ENCODE data around the gene BHLHA9. TPM values are rescaled to one million over a fixed set of nuclear protein-coding genes. Genes with fewer than 3 reads are reported as not detected.

The BHLHA9 gene
- total and polyA plus RNA-seq, 2 experiments from 2014 or later, result not detected

DNA sequence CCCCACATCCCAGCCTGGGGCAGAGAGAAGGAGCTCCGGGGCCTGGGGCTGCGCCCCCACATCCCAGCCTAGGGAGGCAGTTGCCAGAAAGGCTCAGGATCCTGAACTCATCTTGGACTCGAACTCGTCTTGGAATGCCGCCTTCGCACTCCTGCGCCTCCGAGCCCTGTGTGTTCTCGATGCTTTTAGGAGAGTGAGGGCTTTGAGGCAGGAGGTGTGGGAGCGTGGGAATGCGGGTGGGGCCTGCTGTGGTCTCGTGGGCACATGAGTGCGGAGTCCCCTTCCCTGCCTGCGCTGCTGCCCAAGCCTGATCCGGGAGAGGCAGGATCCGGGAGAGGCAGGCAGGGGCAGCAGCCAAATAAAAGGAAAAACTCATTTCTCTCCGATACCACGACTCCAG lies 1.2 kb downstream of the BHLHA9 start:
- Histone ChIP-seq H3K9me2 (replicated peaks; ENCODE audit: insufficient read depth) (no peaks in the 10 kb centered on the region), H3K4me1 (ENCODE audit: insufficient read depth) (no peaks in the 10 kb centered on the region), H3K79me2 (no peaks in the 10 kb centered on the region), H3K4me2 (no peak overlapping the region), H3K36me3 (replicated peaks; ENCODE audit: insufficient read depth, low read depth) (no peaks in the 10 kb centered on the region), H3K27me3 (no peaks in the 10 kb centered on the region), H3K9me3 (ENCODE audit: low read depth) (no peaks in the 10 kb centered on the region), H3K4me3 (no peak overlapping the region), H2AFZ (no peak overlapping the region), H4K20me1 (ENCODE audit: insufficient read depth, poor library complexity, severe bottlenecking) (no peaks in the 10 kb centered on the region), H3K27ac (no peak overlapping the region)
- DNase-seq (ENCODE audit: low spot score), result no peak
- TF ChIP-seq EZH2 (IDR thresholded peaks at IDR 0.05; ENCODE audit: borderline replicate concordance), result no peak
- TF ChIP-seq, protein P1, sequence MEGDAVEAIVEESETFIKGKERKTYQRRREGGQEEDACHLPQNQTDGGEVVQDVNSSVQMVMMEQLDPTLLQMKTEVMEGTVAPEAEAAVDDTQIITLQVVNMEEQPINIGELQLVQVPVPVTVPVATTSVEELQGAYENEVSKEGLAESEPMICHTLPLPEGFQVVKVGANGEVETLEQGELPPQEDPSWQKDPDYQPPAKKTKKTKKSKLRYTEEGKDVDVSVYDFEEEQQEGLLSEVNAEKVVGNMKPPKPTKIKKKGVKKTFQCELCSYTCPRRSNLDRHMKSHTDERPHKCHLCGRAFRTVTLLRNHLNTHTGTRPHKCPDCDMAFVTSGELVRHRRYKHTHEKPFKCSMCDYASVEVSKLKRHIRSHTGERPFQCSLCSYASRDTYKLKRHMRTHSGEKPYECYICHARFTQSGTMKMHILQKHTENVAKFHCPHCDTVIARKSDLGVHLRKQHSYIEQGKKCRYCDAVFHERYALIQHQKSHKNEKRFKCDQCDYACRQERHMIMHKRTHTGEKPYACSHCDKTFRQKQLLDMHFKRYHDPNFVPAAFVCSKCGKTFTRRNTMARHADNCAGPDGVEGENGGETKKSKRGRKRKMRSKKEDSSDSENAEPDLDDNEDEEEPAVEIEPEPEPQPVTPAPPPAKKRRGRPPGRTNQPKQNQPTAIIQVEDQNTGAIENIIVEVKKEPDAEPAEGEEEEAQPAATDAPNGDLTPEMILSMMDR (IDR thresholded peaks at IDR 0.05; ENCODE audit: poor library complexity), result no peak
- no peak for TF ChIP-seq EZH2phosphoT487 (IDR thresholded peaks at IDR 0.05; ENCODE audit: low read depth, severe bottlenecking, unreplicated experiment)
- WGBS (ENCODE audit: low lambda C conversion rate, missing lambda C conversion rate), result 86% methylated on average over 18 of the region's 18 CpGs

DNA sequence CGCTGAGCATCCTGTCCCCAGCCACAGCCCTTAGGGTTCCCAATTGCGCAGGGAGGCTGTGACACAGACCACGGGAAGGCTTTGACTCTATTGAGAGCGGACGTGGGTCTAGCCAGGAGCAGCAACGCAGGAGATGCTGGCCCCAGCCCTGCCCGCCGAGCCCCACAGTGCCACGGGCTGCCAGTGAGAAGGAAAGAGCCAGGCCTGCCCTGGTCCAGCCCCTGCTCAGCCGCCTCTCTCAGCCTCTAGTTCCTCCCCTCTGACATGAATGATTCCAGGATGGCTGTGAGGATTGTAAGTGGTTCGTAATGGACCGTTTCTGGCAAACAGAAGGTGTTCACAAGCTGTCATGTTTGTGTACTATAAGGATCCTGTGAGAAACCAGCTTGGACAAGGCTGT lies 2.5 kb downstream of the BHLHA9 start:
- Histone ChIP-seq H3K4me2 (no peak overlapping the region), H3K27ac (no peak overlapping the region), H3K79me2 (no peaks in the 10 kb centered on the region), H4K20me1 (ENCODE audit: insufficient read depth, poor library complexity, severe bottlenecking) (no peaks in the 10 kb centered on the region), H3K36me3 (replicated peaks; ENCODE audit: insufficient read depth, low read depth) (no peaks in the 10 kb centered on the region), H2AFZ (no peak overlapping the region), H3K9me3 (ENCODE audit: low read depth) (no peaks in the 10 kb centered on the region), H3K27me3 (no peaks in the 10 kb centered on the region), H3K4me3 (no peak overlapping the region), H3K9me2 (replicated peaks; ENCODE audit: insufficient read depth) (no peaks in the 10 kb centered on the region), H3K4me1 (ENCODE audit: insufficient read depth) (no peaks in the 10 kb centered on the region)
- TF ChIP-seq, protein P1 (IDR thresholded peaks at IDR 0.05; ENCODE audit: poor library complexity), result no peak
- no peak for TF ChIP-seq EZH2 (IDR thresholded peaks at IDR 0.05; ENCODE audit: borderline replicate concordance)
- WGBS (ENCODE audit: low lambda C conversion rate, missing lambda C conversion rate), result 82% methylated on average over 12 of the region's 12 CpGs
- no peak for DNase-seq (ENCODE audit: low spot score)

DNA sequence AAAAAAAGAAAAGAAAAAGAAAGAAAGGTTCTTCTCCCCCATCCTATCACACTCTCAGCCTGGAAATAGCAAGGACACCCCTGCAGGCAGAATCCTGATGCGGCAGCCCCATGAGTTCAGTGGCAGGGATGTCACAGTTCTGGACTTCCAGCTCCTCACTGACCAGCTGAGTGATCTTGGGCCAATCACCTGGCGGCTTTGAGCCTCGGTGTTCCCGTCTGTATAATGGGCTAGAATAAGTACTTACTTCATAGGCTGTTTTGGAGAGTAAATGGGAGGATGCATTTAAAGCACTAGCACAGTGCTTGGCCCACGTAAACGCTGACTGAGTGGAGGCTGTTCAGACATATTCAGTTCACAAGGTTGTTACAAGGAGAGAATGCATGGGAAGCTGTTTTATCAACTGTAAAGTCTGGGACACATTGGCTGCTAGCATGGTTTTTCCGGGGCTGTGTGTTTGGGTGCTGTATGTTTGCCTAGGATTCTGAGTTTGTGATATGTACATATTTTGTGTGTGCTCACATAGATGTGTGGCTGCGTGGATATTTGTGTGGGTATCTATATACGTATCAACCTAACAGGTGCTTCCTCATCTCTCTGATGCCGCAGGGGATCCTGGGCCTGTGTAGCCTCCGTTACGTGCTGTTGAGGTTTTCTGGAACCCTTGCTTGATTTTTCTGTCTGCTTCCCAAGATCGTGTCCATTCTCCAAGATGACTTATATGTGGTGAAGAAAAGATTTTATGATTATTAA lies 3.4 kb downstream of the BHLHA9 start:
- Histone ChIP-seq H3K79me2 (no peaks in the 10 kb centered on the region), H3K4me3 (no peak overlapping the region), H3K9me3 (ENCODE audit: low read depth) (no peaks in the 10 kb centered on the region), H3K9me2 (replicated peaks; ENCODE audit: insufficient read depth) (no peaks in the 10 kb centered on the region), H3K27ac (no peak overlapping the region), H3K4me2 (no peak overlapping the region), H3K36me3 (replicated peaks; ENCODE audit: insufficient read depth, low read depth) (no peaks in the 10 kb centered on the region), H4K20me1 (ENCODE audit: insufficient read depth, poor library complexity, severe bottlenecking) (no peaks in the 10 kb centered on the region), H3K4me1 (ENCODE audit: insufficient read depth) (no peaks in the 10 kb centered on the region), H2AFZ (no peak overlapping the region), H3K27me3 (no peaks in the 10 kb centered on the region)
- TF ChIP-seq EZH2 (IDR thresholded peaks at IDR 0.05; ENCODE audit: borderline replicate concordance), result no peak
- TF ChIP-seq, protein P1 (IDR thresholded peaks at IDR 0.05; ENCODE audit: poor library complexity), result no peak
- 81% methylated on average over 13 of the region's 13 CpGs for WGBS (ENCODE audit: low lambda C conversion rate, missing lambda C conversion rate)
- no peak for DNase-seq (ENCODE audit: low spot score)
